ENCODE data around the gene RB1.
"Not testable (repeated sequence)": the region's sequence is repeated elsewhere in the genome, so short reads cannot be mapped to it uniquely, and the experiment has no call there.

Gene RB1

GRCh38 chr13:48297131-48297786 lies 6.3 kb upstream of the RB1 start:
- DNase-seq (ENCODE audit: low spot score) = no peak

DNA sequence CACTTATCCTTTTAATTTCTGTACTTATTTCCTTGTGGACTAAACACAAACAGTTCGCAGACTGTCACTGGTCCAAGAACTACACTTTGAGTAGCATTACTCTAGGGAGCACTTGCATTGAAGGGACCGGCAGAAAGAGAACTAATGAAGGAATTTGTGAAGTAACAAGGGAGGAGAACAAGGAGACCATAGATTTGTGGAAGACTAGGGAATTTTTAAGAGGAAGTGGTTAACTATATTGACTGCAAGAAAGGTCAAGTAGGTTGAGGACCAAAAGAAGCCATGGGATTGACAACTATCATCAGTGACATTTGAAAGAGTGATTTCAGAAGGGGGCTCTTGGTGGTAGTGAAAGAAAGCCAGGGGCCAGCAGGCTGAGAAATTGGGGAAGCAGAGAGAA lies 4.0 kb upstream of the RB1 start:
- DNase-seq (ENCODE audit: low spot score) = no peak

GRCh38 chr13:48302871-48303358 lies 636 bp upstream of the RB1 start:
- DNase-seq (ENCODE audit: low spot score) = no peak

DNA sequence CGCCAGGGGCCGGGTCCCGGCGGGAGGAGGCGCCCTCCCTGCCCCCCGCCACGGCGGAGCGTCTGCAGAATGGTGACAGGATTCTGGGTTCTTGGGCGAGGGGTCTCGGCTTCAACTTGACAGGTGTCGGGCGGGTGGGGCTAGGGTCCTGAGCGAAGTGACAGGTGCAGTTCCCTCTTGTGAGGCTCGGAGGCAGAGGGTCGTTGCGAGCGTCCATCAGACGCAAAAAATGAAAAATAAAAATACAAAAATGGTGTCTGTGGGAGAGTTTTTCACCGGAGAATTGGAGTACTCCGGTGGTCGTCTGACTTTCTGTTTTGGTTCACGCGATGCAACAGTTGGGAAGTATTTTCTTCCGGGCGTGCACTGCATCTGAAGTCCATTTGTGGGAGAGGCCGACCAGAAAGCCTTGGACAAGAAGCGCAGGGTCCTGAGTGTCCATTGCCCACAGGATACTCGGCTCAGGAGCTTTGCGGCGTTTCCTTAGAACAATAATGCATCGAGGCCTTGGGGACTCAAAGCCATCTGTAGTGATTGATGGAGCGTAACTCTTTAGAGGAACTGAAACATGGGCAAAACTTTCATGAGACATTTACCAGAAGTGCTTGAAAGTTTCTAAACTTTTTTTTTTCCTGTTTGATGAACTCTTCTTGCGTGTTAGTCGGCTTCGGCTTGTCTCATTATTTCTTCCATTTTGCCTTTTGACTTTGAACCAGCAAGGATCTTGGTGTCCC lies 759 bp downstream of the RB1 start:
- peak; percentile 40 for DNase-seq (ENCODE audit: low spot score)

GRCh38 chr13:48311223-48311622 lies 7.7 kb downstream of the RB1 start:
- DNase-seq (ENCODE audit: low spot score) = no peak

GRCh38 chr13:48315969-48316650 lies 12.6 kb downstream of the RB1 start:
- no peak for DNase-seq (ENCODE audit: low spot score)

- no peak for DNase-seq (ENCODE audit: low spot score)
Measured at GRCh38 chr13:48316826-48317510, 13.4 kb downstream of the RB1 start.

GRCh38 chr13:48317511-48318376 lies 14.2 kb downstream of the RB1 start:
- DNase-seq (ENCODE audit: low spot score) = no peak

- DNase-seq (ENCODE audit: low spot score) = no peak
Measured at GRCh38 chr13:48318377-48318811, 14.8 kb downstream of the RB1 start.

DNA sequence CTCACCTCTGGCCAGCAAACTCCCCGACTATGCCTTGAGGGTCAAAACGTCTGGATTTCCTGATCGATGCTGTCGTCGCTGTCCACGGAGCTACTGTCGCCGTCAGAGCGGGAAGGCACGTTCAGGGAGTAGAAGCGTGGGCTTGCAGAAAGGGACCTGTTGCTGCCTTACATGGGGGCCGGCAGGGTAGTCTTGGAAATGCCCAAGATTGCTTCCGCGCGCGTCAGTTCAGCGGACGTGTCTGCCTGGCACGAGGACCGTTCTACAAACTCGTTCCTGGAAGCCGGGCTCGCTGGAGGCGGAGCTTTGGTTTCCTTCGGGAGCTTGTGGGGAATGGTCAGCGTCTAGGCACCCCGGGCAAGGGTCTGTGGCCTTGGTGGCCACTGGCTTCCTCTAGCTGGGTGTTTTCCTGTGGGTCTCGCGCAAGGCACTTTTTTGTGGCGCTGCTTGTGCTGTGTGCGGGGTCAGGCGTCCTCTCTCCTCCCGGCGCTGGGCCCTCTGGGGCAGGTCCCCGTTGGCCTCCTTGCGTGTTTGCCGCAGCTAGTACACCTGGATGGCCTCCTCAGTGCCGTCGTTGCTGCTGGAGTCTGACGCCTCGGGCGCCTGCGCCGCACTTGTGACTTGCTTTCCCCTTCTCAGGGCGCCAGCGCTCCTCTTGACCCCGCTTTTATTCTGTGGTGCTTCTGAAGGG lies 15.4 kb downstream of the RB1 start:
- DNase-seq (ENCODE audit: low spot score) = no peak

DNA sequence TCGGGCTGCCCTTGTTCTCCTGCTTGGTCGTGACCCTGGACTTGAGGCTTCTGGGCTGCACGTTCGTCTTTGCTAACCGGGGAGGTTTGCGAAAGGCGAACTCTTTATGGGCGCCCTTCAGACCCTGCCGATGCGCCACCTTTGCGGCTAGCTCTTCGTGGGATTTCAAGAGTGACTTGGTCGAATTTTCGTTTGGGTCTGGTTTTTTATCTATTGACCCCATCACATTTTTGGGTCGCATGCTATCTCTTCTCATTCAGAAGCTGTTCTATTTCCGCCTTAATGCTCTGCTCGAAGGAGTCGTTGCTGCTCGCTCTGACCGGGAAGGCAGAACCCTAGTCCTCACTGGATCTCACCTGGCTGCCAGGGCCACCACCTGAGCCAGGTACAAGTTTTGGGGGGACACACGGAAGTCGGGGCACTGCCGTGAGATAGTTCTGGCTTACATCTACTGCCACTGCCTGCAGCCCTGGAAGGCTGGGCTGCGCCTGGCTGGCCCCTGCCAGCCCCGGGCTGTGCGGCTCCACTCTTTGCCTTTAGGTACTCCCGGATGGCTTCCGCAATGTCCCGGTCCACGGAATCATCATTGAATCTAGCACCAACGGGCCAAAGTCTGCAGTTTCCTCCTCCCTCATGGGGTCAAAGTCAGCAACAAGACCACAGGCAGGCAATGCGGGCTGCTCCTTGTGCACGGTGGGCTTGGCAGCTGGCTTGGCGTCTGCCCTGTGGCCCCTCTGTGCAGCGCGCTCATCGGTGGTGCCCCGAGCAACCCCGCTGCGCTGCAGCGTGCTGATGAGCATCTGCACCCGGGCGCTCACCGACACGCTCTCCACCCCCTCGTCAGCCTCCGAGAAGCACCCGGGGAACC lies 16.2 kb downstream of the RB1 start:
- DNase-seq (ENCODE audit: low spot score) = no peak

DNA sequence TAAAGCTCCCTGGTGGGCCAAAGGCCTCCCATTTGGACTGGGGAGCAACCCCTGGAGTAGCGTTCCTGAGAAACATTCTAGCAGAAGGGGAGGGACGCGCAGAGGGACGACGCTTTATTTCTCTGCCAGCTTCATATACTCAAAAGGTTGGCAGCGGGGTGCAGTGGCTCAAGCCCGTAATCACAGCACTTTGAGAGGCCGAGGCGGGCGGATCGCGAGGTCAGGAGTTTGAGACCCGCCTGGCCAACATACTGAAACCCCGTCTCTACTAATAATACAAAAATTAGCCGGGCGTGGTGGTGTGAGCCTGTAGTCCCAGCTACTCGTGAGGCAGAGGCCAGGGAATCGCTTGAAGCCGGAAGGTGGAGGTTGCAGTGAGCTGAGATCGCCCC lies 16.8 kb downstream of the RB1 start:
- DNase-seq (ENCODE audit: low spot score) = no peak

DNA sequence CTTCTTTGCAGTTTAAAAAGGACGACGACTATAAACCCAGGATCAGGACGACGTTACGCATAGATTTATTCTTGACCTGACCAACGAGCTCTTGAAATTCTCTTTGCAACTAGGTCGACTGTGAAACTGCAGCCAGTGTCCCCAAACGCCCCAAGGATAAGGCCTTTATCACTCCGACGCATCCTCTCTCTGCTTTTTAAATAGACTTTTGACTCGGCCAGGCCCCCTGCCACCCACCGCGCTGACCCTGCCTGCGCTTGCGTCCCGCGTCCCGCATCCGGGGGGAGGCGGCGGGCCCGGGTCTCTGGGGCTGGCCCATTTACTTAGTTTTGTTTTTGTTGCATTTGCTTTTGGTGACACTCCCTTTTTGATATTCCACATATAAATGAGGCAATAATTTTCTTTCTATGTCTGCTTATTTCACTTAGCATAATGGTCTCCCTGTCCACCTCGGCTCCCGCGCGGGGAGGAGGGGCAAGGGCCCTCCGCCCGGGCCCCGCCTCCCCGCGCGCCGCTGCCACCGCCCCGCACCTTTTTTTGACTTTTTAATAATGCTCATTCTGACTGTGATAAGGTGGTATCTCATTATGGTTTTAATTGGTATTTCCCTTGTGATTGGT lies 17.4 kb downstream of the RB1 start:
- no peak for DNase-seq (ENCODE audit: low spot score)

- no peak for DNase-seq (ENCODE audit: low spot score)
Measured at GRCh38 chr13:48322294-48322693, 18.7 kb downstream of the RB1 start.

DNA sequence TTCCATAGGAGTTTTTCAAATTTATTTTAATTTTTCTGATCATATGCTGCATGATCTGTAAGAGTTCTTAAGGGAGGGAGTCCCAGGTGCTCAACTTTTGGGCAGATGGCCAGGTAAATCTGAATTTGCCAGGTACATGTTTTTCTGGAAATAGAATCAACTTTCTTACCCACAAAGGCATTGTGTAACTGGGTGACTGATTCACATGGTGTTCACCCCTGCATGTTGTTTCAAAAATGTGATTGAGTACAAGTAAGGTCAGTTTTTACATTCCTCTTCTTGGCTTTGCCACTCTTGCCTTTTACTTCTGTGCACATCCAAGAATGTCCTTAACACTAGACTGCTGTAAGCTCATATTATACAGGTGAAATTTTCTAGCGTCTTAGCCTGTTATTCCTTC lies 30.4 kb downstream of the RB1 start:
- peak; percentile 28 for DNase-seq (ENCODE audit: low spot score)

GRCh38 chr13:48334534-48335127 lies 31.1 kb downstream of the RB1 start:
- peak; percentile 17 for DNase-seq (ENCODE audit: low spot score)

DNA sequence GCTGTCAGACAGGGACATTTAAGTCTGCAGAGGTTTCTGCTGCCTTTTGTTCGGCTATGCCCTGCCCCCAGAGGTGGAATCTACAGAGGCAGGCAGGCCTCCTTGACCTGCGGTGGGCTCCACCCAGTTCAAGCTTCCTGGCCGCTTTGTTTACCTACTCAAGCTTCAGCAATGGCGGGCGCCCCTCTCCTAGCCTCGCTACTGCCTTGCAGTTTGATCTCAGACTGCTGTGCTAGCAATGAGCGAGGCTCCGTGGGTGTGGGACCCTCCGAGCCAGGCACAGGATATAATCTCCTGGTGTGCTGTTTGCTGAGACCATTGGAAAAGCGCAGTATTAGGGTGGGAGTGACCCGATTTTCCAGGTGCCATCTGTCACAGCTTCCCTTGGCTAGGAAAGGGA lies 35.6 kb downstream of the RB1 start:
- DNase-seq (ENCODE audit: low spot score) = not testable (repeated sequence)

DNA sequence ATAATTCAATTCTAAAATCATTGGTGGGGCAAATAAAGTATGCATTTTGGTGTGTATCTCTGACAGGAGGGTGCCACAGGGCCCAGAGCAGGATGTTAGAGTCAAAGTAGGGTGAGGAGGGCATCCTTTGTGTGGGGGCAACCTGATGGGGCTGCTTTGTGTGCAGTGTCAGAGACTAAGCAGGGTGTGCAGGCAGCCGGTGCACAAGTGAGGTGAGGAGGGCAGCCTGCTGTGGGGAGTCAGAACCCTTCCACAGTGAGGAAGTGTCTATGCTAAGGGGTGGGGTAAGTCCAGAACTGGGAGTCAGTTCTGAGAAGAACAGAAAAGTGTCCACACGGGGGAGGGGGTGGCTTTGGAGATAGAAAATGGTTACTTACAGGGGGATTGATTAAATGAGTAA lies 40.7 kb downstream of the RB1 start:
- no peak for DNase-seq (ENCODE audit: low spot score)

- no peak for DNase-seq (ENCODE audit: low spot score)
Measured at GRCh38 chr13:48346583-48346982, 43.0 kb downstream of the RB1 start.

All from AG08395 (cell line).